GM19193 (cell line): Measurements from ENCODE around the gene ERGIC1.

Experiments used
- POLR2A ChIP-seq: IDR thresholded peaks from 4 replicates; pipeline ENCODE4 v1.6.1; 2011; ENCODE audit not compliant: insufficient read depth, insufficient read length; ENCODE audit errors: extremely low read depth

The ERGIC1 gene

DNA sequence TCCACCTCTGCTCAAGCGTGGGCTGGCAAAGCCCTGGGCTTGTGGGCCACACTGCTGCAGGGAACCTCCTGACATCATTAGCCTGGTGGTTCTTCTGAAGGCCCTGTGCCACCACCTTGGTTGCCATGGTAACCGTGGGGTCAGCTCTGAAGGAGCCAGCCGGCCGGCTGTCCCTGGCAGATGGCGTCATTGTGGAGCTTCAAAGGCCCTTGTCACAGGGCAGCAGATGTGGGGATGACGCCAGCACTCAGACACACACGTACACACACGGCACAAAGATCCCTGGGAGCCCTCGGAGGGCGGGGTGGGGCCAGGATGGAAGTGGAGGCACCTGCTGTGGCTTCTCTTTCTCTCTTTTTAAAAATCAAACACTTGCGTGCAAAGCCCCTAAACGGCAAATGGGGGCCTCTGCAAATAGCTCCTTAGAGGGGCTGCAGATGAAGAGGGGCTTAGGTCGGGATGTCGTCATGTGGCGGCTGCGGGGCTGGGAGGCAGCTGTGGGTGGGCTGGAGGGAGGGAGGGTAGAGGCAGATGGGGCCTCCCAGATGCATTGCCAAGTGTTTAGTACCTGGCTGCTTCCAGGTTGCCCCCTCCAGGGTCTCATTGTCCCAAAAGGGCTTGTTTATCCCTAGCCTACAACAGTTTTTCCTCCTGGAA lies 105.7 kb downstream of the ERGIC1 start:
- TF ChIP-seq POLR2A = no peak

DNA sequence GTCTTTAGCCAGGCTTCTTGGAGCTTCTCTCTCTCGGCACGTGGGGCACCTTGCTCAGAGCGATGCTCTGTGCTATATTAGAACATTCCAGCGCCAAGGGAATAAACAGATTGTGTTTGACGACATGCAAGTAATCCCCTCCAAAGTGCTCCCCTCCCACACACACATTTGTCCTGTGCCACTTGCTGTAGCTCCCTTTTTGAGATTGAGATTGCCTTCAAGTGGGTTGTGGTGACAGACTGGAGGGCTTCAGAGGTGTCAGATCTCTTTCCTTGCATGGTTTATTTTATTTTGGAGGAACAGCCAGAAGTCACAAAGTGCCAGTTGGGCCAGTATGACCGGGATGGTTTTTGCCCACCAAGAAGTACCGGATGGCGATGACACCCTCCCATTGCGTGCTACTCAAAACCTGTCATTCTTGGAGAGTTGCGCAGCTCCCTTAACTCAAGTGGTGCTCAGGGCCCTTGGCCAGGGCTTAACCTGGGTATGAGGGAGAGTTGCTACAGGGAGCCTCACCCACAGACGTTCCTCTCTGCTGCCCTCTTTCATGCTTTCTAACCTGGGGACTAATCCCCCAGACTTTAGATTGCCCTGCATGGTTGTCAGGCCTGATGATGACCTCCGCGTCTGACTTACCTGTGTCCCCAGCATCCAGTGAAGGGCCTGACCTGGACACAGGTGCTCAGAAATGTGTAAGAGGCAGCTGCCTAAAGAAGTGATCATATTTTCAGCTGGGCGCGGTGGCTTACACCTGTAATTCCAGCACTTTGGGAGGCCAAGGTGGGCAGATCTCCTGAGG lies 106.4 kb downstream of the ERGIC1 start:
- TF ChIP-seq POLR2A = no peak

DNA sequence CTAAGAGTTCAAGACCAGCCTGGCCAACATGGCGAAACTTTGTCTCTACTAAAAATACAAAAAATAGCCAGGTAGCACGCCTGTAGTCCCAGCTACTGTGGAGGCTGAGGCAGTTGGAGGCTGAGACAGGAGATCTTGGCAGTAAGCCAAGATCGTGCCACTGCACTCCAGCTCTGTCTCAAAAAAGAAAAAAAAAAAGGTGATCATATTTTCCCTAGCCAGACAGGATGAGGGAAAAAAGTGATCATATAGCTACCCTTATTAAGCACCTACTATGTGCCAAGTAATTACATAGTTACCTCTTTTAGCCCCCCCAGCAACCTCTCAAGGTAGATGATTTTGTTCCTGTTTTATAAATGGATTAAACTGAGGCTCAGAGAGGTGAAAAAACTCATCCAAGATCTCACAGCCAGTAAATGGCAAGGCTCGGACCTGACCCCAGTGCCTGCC lies 107.0 kb downstream of the ERGIC1 start:
- TF ChIP-seq POLR2A = no peak

DNA sequence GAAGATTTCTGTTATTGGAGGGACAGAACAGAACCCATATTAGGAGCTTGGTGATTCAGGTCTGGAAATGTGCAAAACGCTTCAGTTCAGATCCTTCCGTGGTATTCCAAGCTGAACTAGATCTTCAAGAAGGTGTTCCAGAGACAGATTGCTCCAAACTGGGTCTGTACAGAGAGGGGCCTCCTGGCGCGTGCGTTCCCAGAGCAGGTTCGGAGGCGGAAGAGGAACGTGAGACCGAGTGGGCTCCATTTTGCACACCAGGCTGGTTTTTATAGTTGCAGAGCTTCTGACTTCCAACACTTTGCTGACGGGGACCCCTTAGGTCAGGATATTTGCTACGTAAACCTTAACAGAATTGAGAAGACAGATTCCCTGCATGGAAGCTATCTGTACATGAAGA lies 108.5 kb downstream of the ERGIC1 start:
- no peak for TF ChIP-seq POLR2A

DNA sequence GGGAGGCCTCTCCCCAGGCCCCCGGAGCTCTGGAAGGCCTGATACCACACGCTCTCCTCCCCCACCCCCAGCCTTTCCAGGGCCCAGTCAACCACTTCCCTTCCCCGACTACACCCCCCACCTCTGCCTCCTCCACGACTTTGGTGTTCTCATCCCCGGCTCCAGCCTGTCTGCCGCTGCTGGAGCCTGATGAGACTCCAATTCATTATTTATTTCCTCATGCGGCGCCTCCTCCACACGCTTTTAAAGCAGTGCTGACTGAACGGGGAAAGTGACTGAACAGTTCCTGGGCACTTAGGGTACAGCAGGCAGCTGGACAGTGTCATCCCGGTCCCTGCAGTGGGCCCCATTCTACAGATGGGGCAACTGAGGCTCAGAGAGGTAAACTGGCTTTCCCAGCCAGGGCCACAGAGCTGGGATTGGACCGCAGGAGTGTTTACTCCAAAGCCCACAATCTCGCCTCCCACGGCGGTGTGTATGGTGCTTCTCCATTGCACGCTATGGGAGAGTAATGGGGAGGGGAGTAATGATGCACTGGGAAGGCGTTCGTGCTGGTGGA lies 109.3 kb downstream of the ERGIC1 start:
- no peak for TF ChIP-seq POLR2A

DNA sequence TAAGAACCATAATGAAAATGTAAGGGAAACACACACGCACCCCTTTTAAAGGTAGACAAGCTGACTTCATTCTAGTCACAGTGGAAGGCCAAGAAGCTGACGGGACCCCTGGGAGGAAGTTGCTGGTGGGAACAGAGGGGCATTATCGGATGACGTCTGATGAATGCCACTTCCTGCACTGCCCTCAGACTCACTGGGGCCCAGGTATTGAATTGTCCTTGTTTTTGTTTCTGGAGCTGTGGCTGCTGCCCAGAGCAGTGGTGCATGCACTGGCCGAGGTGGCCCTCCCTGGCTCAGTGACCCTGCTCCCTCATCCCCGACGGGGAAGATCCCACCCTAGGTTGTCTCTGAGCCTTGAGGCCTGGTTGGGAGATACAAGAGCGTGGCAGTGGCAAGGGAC lies 109.9 kb downstream of the ERGIC1 start:
- no peak for TF ChIP-seq POLR2A

DNA sequence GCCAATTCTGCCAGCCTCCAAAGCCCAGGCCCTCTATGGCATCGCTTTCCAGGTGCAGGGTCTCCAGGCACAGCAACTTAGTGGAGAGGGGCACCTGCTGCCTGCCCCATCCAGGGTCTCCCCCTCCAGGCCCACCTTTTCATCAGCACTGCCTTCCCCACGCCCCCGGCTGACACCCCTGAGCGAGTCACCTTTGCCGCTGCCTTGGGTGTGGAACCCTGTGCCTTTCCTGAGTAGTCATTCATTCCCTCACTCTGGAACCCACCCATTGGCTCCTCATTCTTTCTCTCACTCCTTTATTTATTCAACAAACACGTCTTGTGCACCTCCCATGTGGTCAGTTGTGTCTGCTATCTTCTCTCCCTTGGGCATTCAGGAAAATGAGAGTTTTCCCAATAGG lies 110.7 kb downstream of the ERGIC1 start:
- no peak for TF ChIP-seq POLR2A

DNA sequence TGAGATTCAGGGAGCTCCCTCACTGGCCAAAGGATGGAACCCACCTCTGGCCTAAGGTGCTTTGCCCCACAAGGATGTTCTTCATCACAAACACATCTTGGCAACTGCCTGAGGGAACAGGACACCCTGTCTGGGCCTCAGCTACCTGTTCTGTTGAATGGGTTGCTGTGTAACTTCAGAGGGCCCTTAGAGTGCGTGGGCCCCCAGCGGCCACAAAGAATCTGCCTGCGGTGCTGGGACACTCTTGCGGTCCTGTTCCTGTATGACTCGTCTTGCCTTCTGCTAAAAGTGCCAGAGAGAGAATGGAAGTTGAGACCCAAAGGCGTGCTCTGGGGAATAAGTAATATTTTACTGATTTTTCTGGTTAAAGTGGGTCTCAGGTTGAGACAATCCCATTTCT lies 111.1 kb downstream of the ERGIC1 start:
- TF ChIP-seq POLR2A = no peak

DNA sequence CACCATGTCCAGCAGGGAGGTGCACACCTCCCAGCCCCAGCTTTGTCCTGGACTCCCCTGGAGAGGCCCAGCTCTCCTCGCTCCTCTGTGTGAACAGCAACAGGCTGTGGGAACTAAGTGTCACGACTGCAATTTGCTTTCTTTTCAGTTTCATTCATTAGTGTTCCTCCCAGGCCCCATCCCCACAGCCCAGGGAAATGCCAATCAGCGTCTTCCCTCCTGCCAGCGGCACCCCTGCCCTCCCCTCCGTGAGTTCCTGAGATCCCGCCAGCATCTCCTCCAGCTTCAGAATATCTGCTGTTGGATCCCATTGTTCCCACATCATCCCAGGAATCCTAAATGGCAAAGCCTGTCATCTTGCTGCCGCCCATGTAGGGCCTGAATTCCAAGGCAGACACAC lies 112.1 kb downstream of the ERGIC1 start:
- no peak for TF ChIP-seq POLR2A

DNA sequence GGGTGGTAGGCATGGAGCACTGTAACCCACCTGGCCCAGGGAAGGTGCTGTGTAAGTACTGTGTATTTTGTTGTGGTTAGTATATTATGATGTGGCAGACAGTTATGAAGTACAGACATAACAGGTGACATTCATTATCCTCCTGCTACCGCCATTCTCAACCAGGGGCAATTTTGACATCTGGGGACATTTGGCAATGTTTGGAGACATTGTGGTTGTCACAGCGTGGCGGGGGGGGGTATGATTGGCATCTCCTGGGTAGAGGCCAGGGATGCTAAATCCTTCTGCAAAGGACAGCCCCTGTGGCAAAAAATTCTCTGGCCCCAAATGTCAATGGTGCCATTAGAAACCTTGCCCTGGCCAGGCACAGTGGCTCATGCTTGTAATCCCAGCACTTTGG lies 115.4 kb downstream of the ERGIC1 start:
- no peak for TF ChIP-seq POLR2A

DNA sequence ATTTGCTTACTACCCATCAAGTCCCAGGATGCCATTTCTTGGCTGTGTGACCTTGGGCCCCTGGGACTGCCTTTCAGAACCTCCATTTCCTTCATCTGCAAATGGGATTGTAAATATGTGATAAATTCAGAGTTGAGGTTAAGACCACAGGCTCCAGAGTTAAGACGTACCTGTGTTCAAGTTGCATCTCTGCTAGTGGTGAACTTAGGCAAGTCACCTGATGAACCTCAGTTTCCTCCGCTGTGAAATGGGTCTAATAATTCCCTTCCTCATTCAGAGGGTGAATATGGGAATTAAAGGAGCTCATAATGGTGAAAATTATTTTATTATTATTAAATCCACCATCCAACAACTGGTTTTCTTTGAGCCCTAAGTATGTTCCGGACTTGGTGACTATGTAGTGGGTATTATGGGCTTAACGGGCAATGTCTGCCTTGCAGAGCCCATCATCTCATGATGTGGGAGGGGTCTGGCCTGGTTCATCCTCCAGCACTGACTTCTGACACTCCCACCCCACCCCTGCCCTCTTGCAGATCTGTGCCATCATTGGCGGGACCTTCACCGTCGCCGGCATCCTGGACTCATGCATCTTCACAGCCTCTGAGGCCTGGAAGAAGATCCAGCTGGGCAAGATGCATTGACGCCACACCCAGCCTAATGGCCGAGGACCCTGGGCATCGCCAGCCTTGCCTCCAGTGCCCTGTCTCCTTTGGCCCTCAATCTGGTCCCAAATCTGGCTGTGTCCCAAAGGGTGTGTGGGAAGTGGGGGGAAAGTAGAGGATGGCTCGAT lies 116.3 kb downstream of the ERGIC1 start:
- no peak for TF ChIP-seq POLR2A

DNA sequence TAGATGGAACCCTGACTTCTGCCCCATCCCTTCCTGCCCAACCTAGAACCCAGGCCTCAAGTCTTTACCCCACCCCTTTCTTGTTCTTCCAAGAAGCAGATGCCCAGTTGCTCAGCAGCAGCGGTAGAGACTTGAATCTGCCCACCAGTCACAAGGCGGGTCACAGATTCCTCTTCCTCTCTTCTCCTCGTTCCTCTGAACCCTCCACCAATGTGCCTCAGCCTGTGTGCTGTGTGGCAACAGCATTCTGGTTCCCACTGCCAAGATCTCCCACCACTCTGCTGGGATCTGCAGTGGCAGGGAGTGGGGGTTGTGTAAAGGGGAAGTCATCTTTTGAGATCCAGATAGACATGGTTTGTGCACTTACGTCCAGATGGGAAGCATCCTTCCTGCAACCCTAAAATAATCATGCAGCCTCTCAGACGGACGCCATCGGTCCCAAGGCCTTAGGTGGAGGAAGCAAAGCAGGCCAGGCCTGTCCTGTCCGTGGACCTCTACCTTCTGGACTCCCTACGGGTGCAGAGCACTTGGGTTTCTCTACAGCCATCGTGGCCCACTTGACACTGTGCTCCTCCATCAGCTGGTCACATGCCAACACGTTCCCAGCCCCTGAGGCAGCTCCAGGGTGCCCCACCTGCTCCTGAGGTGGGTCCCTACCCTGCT lies 117.5 kb downstream of the ERGIC1 start:
- TF ChIP-seq POLR2A = no peak

DNA sequence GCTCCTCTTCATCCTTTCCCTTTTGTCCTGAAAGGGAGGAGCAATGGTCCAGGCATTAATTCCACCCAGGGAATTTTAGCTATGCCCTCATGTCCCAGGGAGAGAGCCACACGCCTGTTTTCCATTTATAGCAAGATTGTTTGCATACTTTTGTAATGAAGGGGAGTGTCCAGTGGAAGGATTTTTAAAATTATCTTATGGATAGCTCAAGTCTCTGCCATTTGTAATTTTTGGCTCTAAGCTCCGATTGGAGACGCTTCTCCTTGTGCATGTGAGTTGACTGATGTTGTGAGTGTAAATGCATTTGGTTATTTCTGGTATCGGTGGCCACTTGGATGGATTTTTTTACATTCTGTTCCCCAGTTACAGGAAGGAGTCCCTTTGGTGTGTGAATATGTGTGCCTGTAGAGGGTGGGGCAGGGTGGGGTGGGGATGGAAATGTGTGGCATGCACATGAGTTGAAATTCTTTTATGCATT lies 118.0 kb downstream of the ERGIC1 start:
- no peak for TF ChIP-seq POLR2A
